Sigmoid colon (tissue), 7 donors: ENCODE results near the gene UBE4A. TPM values are rescaled to one million over a fixed set of nuclear protein-coding genes. Genes with fewer than 3 reads are reported as not detected.
"Not testable (repeated sequence)": the region's sequence is repeated elsewhere in the genome, so short reads cannot be mapped to it uniquely, and the experiment has no call there.

ENCODE experiments used
- DNase-seq: peaks from one replicate; pipeline ENCODE4 v3.0.0-alpha.2; 2019
- H3K27ac ChIP-seq, 4 donors: fragments of 200-600 bp; sonication (generic); one replicate each; pipeline ENCODE4 v1.5.1; 2016 to 2019; ENCODE audit warnings: mild to moderate bottlenecking in 1 of 4
- H3K27me3 ChIP-seq, 3 donors: fragments of 200-600 bp; sonication (generic); one replicate each; pipeline ENCODE4 v1.5.1; 2019; ENCODE audit warnings: mild to moderate bottlenecking in 1 of 3
- H3K36me3 ChIP-seq, 4 donors: fragments of 200-600 bp; sonication (generic); one replicate each; pipeline ENCODE4 v1.5.1; 2016 to 2019
- H3K4me1 ChIP-seq, 4 donors: fragments of 200-600 bp; sonication (generic); one replicate each; pipeline ENCODE4 v1.5.1; 2017 to 2019
- H3K4me3 ChIP-seq, 4 donors: fragments of 200-600 bp; sonication (generic); one replicate each; pipeline ENCODE4 v1.5.1; 2017 to 2019; ENCODE audit warnings: mild to moderate bottlenecking in 2 of 4, moderate library complexity in 1 of 4
- H3K9me3 ChIP-seq, 4 donors: fragments of 200-600 bp in 3 of 4; sonication (generic) in 3 of 4; one replicate each; pipeline versions ENCODE4 v1.5.1 to v1.6.1; 2013 to 2019
- EP300 ChIP-seq, 4 donors: sonication (generic); formaldehyde crosslinking; IDR thresholded peaks; one replicate each; pipeline ENCODE4 v1.6.1; 2017; ENCODE audit warnings: antibody characterized with exemption in 4 of 4
- POLR2A ChIP-seq, 2 donors: fragments of 450-650 bp; IDR thresholded peaks; one replicate each; pipeline ENCODE4 v1.6.1; 2016; ENCODE audit warnings: antibody characterized with exemption in 2 of 2, mild to moderate bottlenecking in 2 of 2, moderate library complexity in 2 of 2
- POLR2AphosphoS5 ChIP-seq, 4 donors: sonication (generic); formaldehyde crosslinking; IDR thresholded peaks; one replicate each; pipeline ENCODE4 v1.6.1; 2017; ENCODE audit warnings: antibody characterized with exemption in 4 of 4
- WGBS, 2 donors: extraction: QIAGEN DNeasy Blood & Tissue Kit; methylation state at CpG; one replicate each; pipeline ENCODE4 v1.1.7; 2013; 5-methylcytosine and 5-hydroxymethylcytosine counted together
- intact Hi-C: fragments of 100-400 bp; cut with DNase I; formaldehyde crosslinking; loops from one replicate; pipeline ENCODE4 v1.15.1; 2023
- polyA plus RNA-seq, 3 donors: library from polyadenylated mRNA; stranded (reverse); fragments of 200-250 nt; gene quantifications; one replicate each; pipeline ENCODE4 v1.2.3, GENCODE V29; 2013
- total RNA-seq, 4 donors: library from RNA; depleted of rRNA; stranded (reverse); fragments of >200 nt; gene quantifications; one replicate each; pipeline ENCODE4 v1.1.0, GENCODE V29; 2016
- TF ChIP-seq, protein P1 (sequence below), 4 experiments: fragments of 450-650 bp in 3 of 4; fragments of 200-600 bp in 1 of 4; IDR thresholded peaks; one replicate each; pipeline ENCODE4 v1.5.1; 2016 to 2019; ENCODE audit warnings: antibody characterized with exemption in 4 of 4, mild to moderate bottlenecking in 3 of 4, moderate library complexity in 2 of 4
- donor health status: healthy with polysubstance abuse.
- donor health status: Bipolar disorder and iron deficiency.
- donor health status: healthy.

UBE4A gene
- total and polyA plus RNA-seq, 7 donors: 2.1 to 37.4 (median 33.8) TPM

DNA sequence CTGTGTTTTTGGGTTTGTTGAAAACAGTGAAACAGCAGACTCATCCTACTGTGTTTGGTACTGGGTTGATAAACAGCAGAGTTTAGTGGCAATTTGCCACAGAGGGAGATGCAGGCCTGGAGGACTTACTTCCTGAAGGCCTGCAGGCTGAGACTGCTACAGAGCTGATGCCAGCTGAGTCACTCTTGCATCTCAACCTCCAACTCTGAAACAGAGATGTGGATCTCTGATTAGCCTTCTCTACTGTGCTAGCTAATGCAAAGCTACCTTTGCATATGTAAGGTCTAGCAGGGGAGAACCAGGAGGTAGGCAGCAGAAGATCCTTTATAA, 56.3 kb downstream of the UBE4A start:
- Histone ChIP-seq H3K4me3 (no peak overlapping the region), H3K4me1 (peaks cover 0 to 16% (median 12%) of the 10 kb centered on the region in 4 donors), H3K27me3 (no peaks in the 10 kb centered on the region), H3K27ac (peak overlapping the region in 3 of 4 donors; percentile 37 to 54 (median 51)), H3K36me3 (peaks cover 0 to 14% (median 0%) of the 10 kb centered on the region in 4 donors), H3K9me3 (no peaks in the 10 kb centered on the region)
- peak; percentile 89 for DNase-seq
- intact Hi-C loops: loop anchor here (2.0 kb wide), 1 partner anchor 19 kb away; no protein-coding TSS in a partner anchor
- no peak for TF ChIP-seq EP300 (IDR thresholded peaks at IDR 0.05)
- peak in 2 of 4 donors; percentile 35 to 39 for TF ChIP-seq POLR2AphosphoS5 (IDR thresholded peaks at IDR 0.05)
- TF ChIP-seq, protein P1, sequence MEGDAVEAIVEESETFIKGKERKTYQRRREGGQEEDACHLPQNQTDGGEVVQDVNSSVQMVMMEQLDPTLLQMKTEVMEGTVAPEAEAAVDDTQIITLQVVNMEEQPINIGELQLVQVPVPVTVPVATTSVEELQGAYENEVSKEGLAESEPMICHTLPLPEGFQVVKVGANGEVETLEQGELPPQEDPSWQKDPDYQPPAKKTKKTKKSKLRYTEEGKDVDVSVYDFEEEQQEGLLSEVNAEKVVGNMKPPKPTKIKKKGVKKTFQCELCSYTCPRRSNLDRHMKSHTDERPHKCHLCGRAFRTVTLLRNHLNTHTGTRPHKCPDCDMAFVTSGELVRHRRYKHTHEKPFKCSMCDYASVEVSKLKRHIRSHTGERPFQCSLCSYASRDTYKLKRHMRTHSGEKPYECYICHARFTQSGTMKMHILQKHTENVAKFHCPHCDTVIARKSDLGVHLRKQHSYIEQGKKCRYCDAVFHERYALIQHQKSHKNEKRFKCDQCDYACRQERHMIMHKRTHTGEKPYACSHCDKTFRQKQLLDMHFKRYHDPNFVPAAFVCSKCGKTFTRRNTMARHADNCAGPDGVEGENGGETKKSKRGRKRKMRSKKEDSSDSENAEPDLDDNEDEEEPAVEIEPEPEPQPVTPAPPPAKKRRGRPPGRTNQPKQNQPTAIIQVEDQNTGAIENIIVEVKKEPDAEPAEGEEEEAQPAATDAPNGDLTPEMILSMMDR (IDR thresholded peaks at IDR 0.05): no peak
- TF ChIP-seq POLR2A (IDR thresholded peaks at IDR 0.05): no peak

DNA sequence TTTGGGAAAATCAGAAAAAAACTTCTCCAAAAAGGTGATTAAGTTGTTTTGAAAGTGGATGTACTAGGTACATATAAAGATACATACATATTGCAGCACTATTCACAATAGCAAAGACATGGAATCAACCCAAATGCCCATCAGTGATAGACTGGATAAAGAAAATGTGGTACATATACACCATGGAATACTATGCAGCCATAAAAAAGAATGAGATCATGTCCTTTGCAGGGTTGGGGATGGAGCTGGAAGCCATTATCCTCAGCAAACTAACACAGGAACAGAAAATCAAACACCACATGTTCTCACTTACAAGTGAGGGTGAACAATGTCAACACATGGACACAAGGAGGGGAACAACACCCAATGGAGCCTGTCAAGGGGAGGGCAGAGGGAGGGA, 57.5 kb downstream of the UBE4A start:
- H3K27me3 ChIP-seq, DNase-seq, H3K27ac ChIP-seq, H3K9me3 ChIP-seq, H3K4me3 ChIP-seq: not testable (repeated sequence)
- peaks cover 0 to 14% (median 0%) of the 10 kb centered on the region in 4 donors for H3K36me3 ChIP-seq
- intact Hi-C loops: loop anchor here (2.0 kb wide), 1 partner anchor 18 kb away; no protein-coding TSS in a partner anchor
- H3K4me1 ChIP-seq: peaks cover 0 to 16% (median 12%) of the 10 kb centered on the region in 4 donors

DNA sequence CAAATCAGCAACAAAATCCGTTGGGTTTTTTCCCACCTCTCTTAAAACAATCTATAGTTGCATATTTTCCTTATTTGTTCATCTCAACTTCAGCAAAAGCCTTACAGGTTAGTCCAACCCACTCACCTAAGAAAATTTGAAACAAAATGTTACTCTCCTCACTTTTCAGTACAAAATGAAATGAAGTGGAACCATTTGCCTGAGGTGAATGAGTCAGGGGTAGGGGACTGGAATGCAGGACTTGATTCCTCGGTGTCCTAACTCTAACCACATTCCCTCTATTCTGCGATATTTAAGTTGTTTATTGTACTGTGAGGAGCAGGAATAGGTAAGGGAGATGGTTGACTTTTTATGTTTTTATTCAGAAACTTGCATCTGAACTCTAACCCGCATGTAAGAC, 58.4 kb downstream of the UBE4A start:
- intact Hi-C loops: loop anchor here (2.0 kb wide), 1 partner anchor 17 kb away; no protein-coding TSS in a partner anchor
- Histone ChIP-seq H3K9me3 (no peaks in the 10 kb centered on the region), H3K4me3 (no peak overlapping the region), H3K27ac (no peak overlapping the region), H3K36me3 (peaks cover 0 to 14% (median 0%) of the 10 kb centered on the region in 4 donors), H3K27me3 (no peaks in the 10 kb centered on the region), H3K4me1 (peaks cover 0 to 16% (median 12%) of the 10 kb centered on the region in 4 donors)
- TF ChIP-seq, protein P1 (IDR thresholded peaks at IDR 0.05): no peak
- TF ChIP-seq POLR2A (IDR thresholded peaks at IDR 0.05) (no peak), EP300 (IDR thresholded peaks at IDR 0.05) (no peak), POLR2AphosphoS5 (IDR thresholded peaks at IDR 0.05) (no peak)
- WGBS, 2 donors: 85 to 86% methylated on average over 4 of the region's 4 CpGs
- DNase-seq: no peak

DNA sequence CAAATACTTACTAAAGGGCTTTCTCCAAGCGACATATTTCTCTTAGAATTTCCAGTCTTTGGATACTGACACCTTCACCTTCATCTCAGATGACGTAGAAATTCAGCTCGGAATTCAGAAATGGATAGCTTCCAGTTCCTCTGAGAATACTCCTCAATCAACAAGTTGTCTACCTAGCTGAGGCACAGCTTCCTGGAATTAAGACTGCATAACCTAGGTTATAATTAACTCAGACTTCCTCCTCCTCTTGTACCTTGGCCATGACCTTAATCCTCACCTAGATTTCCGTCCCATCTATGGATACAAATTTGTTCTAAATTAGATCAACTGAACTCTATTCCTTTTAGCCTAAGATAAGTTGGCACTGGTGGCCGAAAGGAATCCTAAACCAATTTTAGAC, 59.4 kb downstream of the UBE4A start:
- Histone ChIP-seq H3K36me3 (peaks cover 0 to 10% (median 0%) of the 10 kb centered on the region in 4 donors), H3K9me3 (no peaks in the 10 kb centered on the region), H3K27ac (no peak overlapping the region), H3K4me1 (peaks cover 0 to 16% (median 12%) of the 10 kb centered on the region in 4 donors), H3K27me3 (no peaks in the 10 kb centered on the region), H3K4me3 (no peak overlapping the region)
- no peak for DNase-seq
- intact Hi-C loops: no loop called here
- TF ChIP-seq POLR2A (IDR thresholded peaks at IDR 0.05) (no peak), POLR2AphosphoS5 (IDR thresholded peaks at IDR 0.05) (no peak), EP300 (IDR thresholded peaks at IDR 0.05) (no peak)
- TF ChIP-seq, protein P1 (IDR thresholded peaks at IDR 0.05): no peak
- WGBS, 2 donors: 40 to 74% methylated on average over 5 of the region's 5 CpGs

DNA sequence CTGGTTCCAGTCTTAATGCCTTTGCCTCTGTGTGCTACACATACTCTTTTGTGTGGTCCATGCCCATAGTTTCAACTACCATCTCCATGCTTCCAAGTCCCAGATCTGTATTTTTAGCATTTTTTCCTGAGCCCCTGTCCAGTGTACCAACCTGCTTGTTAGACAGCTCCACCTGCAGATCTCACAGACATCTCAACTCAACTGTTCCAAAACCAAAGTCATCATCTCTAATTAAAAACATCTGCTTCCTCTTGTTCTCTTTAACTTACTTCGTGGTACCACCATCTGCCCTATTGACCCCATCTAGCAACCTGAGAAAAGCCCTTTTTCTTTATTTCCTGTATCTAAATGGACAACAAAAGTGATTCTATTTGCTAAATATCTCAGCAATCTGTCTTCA, 68.3 kb downstream of the UBE4A start:
- Histone ChIP-seq H3K36me3 (no peaks in the 10 kb centered on the region), H3K9me3 (no peaks in the 10 kb centered on the region), H3K27ac (no peak overlapping the region), H3K27me3 (no peaks in the 10 kb centered on the region), H3K4me1 (no peaks in the 10 kb centered on the region), H3K4me3 (no peak overlapping the region)
- no peak for DNase-seq
- WGBS, 2 donors: 0 to 4% methylated on average over 1 of the region's 1 CpG
- intact Hi-C loops: no loop called here
- TF ChIP-seq POLR2AphosphoS5 (IDR thresholded peaks at IDR 0.05) (no peak), EP300 (IDR thresholded peaks at IDR 0.05) (no peak), POLR2A (IDR thresholded peaks at IDR 0.05) (no peak)
- TF ChIP-seq, protein P1 (IDR thresholded peaks at IDR 0.05): no peak
